Fibroblast of mammary gland (primary cell): ENCODE results near the gene CCDC92.

Source experiments
- DNase-seq: peaks from one replicate; pipeline ENCODE4 v3.0.0-alpha.2; 2010; ENCODE audit warnings: low read depth
- H3K4me3 ChIP-seq: 2 replicates; pipeline ENCODE4 v1.5.1; 2011; ENCODE audit warnings: low read depth, mild to moderate bottlenecking, low read length, moderate library complexity; ENCODE audit not compliant: control insufficient read depth
- CTCF ChIP-seq: conservative IDR thresholded peaks from 2 replicates; pipeline ENCODE4 v1.5.1; 2011; ENCODE audit warnings: low read depth, low read length, inconsistent platforms; ENCODE audit not compliant: control insufficient read depth, insufficient read depth

CCDC92 gene

GRCh38 chr12:123997033-123997822, 24.6 kb upstream of the CCDC92 start:
- no peak overlapping the region for H3K4me3 ChIP-seq
- no peak for TF ChIP-seq CTCF
- DNase-seq = no peak

GRCh38 chr12:123996581-123996980, 23.9 kb upstream of the CCDC92 start:
- no peak for TF ChIP-seq CTCF

GRCh38 chr12:123995023-123995748, 22.6 kb upstream of the CCDC92 start:
- no peak for TF ChIP-seq CTCF
- peak; percentile 80 for DNase-seq
- no peak overlapping the region for H3K4me3 ChIP-seq

More at GRCh38 chr12:123996581-123996980, 23.9 kb upstream of the CCDC92 start:
- no peak overlapping the region for H3K4me3 ChIP-seq
- DNase-seq = no peak

GRCh38 chr12:123992118-123992825, 19.6 kb upstream of the CCDC92 start:
- H3K4me3 ChIP-seq = no peak overlapping the region
- DNase-seq = no peak
- no peak for TF ChIP-seq CTCF

GRCh38 chr12:123991372-123991951, 18.8 kb upstream of the CCDC92 start:
- no peak for DNase-seq
- H3K4me3 ChIP-seq = no peak overlapping the region
- TF ChIP-seq CTCF = no peak

- TF ChIP-seq CTCF = no peak
- no peak overlapping the region for H3K4me3 ChIP-seq
- peak; percentile 78 for DNase-seq
Measured at GRCh38 chr12:123990511-123990910, 17.9 kb upstream of the CCDC92 start.
